ENCODE measurements around the gene SMYD3.

- TF ChIP-seq POLR2AphosphoS5 (IDR thresholded peaks at IDR 0.05; ENCODE audit: low read depth): no peak
- no peak for TF ChIP-seq CTCF (IDR thresholded peaks at IDR 0.05; ENCODE audit: insufficient read depth, low read length)
- no peak for TF ChIP-seq SPI1 (IDR thresholded peaks at IDR 0.05; ENCODE audit: borderline replicate concordance, low read depth)
Observed at GRCh38 chr1:245810181-245810769, 696.8 kb downstream of the SMYD3 start.
